Bronchial epithelial cell (primary cell): ENCODE measurements around the gene LSM12. TPM values are rescaled to one million over a fixed set of nuclear protein-coding genes. Genes with fewer than 3 reads are reported as not detected.
A peak's percentile ranks its signal among the peaks of the same experiment; 100 is the strongest.

Source experiments
- DNase-seq: peaks from one replicate; pipeline ENCODE4 v3.0.0-alpha.2; 2010; ENCODE audit warnings: low read depth
- FAIRE-seq: peaks from 2 replicates; lab custom pipeline; 2011; peaks lifted over from hg19 to GRCh38; lab: Jason Lieb, UNC
- H3K27me3 ChIP-seq: 2 replicates; pipeline ENCODE4 v1.5.1; 2011; ENCODE audit warnings: low read length; ENCODE audit not compliant: control insufficient read depth, insufficient read depth
- H3K36me3 ChIP-seq: 2 replicates; pipeline ENCODE4 v1.5.1; 2011; ENCODE audit warnings: low read length; ENCODE audit not compliant: control insufficient read depth, insufficient read depth
- H3K4me3 ChIP-seq: 2 replicates; pipeline ENCODE4 v1.5.1; 2011; ENCODE audit warnings: mild to moderate bottlenecking, low read depth, low read length, control low read depth
- CTCF ChIP-seq: IDR thresholded peaks from 2 replicates; pipeline ENCODE4 v1.5.1; 2011; ENCODE audit warnings: mild to moderate bottlenecking, moderate library complexity, low read length, control low read depth, inconsistent platforms; ENCODE audit not compliant: insufficient read depth, severe bottlenecking
- total RNA-seq: library from RNA; depleted of rRNA; stranded (reverse); fragments of >200 nt; gene quantifications from 2 replicates; pipeline ENCODE4 v1.2.1, GENCODE V29; 2014

LSM12 gene
- total RNA-seq, 1 donor from 2014 or later = 20.3 TPM

- Histone ChIP-seq H3K27me3 (no peaks in the 10 kb centered on the region), H3K36me3 (peaks cover 11% of the 10 kb centered on the region), H3K4me3 (no peak overlapping the region)
- no peak for DNase-seq
- TF ChIP-seq CTCF = no peak
- no peak for FAIRE-seq
These were observed 25.6 kb upstream of the LSM12 start for GRCh38 chr17:44092051-44092450.

- no peak for DNase-seq
- Histone ChIP-seq H3K4me3 (no peak overlapping the region), H3K36me3 (peaks cover 11% of the 10 kb centered on the region), H3K27me3 (no peaks in the 10 kb centered on the region)
- FAIRE-seq = peak; percentile 47
- no peak for TF ChIP-seq CTCF
These were observed 24.9 kb upstream of the LSM12 start for GRCh38 chr17:44091200-44091997.

- Histone ChIP-seq H3K27me3 (no peaks in the 10 kb centered on the region), H3K36me3 (peaks cover 20% of the 10 kb centered on the region), H3K4me3 (no peak overlapping the region)
- FAIRE-seq = no peak
- no peak for TF ChIP-seq CTCF
- DNase-seq = no peak
These were observed 21.8 kb upstream of the LSM12 start for GRCh38 chr17:44088254-44088653.

- no peak for FAIRE-seq
- TF ChIP-seq CTCF = no peak
- Histone ChIP-seq H3K36me3 (peaks cover 21% of the 10 kb centered on the region), H3K4me3 (no peak overlapping the region), H3K27me3 (no peaks in the 10 kb centered on the region)
- no peak for DNase-seq
These were observed 20.8 kb upstream of the LSM12 start for GRCh38 chr17:44087319-44087718.

- Histone ChIP-seq H3K27me3 (no peaks in the 10 kb centered on the region), H3K4me3 (no peak overlapping the region), H3K36me3 (peaks cover 17% of the 10 kb centered on the region)
- FAIRE-seq (no peak), DNase-seq (peak; percentile 94)
- no peak for TF ChIP-seq CTCF
These were observed 20.2 kb upstream of the LSM12 start for GRCh38 chr17:44086364-44087311.
